Measurements from ENCODE around the gene MRPS2.
"Not testable (repeated sequence)": the region's sequence is repeated elsewhere in the genome, so short reads cannot be mapped to it uniquely, and the experiment has no call there.

The MRPS2 gene

DNA sequence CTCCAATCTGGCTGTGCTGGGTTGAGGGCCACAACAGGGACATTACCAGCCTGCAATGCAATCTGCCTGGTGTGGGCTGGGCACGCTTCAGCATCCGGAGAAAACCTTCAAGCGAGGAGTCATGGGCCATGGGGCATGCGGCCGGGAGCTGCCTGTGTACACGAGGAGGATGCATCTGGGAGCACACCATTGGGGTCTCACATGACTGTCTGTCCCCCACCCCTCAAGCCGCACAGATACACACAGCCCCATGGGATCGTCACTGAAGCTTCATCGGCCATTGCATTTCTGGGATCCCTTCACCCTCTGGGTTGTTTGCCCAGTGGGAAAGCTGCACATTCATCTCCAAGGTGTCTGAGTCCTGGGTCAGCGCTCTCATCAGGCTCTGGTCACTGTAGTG lies 30.6 kb downstream of the MRPS2 start:
- DNase-seq (ENCODE audit: low read depth in 2 of 2): no peak

DNA sequence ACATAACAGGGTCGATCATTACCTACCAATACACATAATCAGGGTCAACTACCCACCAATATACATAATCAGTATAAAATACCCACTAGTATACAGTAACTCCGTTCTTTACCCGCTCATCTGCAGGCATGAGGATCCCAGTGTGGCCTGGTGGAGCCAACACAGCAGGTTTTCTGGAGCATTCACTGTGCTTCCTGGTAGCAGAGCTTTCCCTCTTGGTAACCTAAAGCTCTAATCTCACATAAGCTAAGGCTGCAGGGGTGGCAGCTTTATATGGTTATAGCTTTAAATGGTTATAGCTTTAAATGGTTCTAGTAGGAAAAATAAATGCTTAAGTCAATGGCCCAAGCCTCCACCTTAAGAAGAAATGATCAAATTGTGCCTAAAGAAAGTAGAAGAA lies 32.6 kb downstream of the MRPS2 start:
- no peak for DNase-seq (ENCODE audit: low read depth in 2 of 2)

GRCh38 chr9:135533674-135534073 lies 33.2 kb downstream of the MRPS2 start:
- DNase-seq (ENCODE audit: low read depth in 2 of 2): no peak

DNA sequence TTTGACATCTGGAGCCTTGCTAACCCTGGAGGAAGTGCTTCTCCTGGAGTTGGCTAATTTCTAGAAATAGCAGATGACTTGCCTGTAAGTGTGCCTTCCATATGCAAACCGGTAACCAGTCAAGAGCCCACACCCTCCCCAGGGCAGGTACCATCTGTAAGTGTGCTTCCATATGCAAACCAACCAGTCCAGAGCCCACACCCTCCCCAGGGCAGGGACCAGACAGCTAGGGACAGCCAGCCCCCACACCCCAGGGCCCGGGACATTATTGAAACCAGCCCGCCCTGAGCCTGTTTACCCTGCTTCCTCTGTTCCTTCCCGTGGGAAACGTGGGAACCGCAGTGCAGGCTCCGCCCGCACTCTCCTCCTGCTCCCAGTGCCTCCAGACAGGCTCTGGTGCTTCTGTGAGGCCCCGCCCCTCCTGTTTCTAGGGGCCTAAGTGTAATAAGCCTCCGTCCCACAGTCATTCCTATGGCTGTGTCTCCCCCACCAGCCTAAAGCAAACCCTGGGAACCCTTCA lies 33.8 kb downstream of the MRPS2 start:
- DNase-seq (ENCODE audit: low read depth in 2 of 2): not testable (repeated sequence)

DNA sequence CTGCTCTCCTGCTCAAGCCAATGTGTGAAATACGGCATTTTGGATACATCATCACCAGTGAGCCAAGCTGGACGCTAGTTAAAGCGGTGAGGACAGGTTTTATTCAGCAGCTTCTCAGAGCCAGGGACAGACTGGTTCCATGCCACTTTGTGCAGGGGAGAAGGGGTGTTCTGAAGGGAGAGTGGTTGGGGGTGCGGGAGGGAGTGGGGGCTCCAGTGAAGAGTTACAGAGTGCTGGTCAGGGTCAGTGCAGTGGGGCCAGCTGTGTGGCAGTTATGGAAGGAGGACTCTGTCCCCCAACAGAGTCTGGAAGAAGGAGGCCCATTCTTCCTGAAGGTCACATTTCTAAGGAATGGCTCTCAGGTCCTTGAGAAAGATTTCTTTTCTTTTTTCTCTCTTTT lies 34.3 kb downstream of the MRPS2 start:
- not testable (repeated sequence) for DNase-seq (ENCODE audit: low read depth in 2 of 2)

GRCh38 chr9:135535631-135536030 lies 35.1 kb downstream of the MRPS2 start:
- DNase-seq (ENCODE audit: low read depth in 2 of 2): not testable (repeated sequence)

DNA sequence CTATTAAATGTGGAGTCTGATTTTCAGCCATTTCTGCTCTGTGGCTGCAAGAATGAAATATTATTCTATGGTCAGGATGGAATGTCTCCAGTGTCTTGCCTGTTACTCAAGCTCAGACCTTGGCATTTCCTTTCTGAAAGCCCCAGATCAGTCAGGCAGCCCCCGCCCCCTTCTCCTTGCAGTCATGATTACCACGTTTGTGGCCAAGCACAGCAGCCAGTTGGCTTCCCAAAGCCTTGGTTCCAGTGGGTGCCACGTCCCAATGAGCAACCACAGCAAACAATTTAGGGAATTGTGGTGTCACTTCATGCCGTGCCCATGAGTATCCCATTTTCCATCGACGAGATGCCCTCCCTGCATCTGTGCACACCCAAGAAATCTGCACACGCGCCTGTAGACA lies 35.7 kb downstream of the MRPS2 start:
- DNase-seq (ENCODE audit: low read depth in 2 of 2): no peak

DNA sequence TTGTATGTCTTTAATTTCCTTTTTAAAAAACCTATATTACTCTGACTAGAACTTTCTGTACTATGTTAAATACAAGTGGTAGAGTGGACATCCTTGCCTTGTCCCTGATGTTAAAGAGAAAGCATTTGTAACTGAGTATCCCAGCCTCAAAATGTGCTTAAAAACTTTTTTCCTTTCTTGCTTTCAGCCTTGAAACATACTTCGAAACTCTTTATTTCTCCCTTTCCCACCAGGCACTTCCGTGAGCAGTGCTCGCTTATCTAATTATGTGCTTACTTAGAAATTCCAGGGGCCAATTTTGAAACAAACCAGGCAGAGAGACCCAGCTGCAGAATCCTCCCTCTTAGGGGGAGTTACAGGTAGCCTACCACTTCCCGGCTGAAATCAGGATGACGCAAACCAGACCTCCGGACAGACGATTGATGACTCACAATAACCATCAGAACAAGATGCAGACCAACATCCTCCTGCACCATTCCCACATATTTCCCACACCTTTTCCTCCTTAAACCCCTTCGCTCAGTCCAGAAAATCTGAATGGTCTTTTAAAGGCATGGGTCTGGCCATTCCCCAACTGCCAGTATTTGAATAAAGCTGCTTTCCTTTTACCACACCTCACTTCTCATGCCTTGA lies 42.9 kb downstream of the MRPS2 start:
- DNase-seq (ENCODE audit: low read depth in 2 of 2): not testable (repeated sequence)

DNA sequence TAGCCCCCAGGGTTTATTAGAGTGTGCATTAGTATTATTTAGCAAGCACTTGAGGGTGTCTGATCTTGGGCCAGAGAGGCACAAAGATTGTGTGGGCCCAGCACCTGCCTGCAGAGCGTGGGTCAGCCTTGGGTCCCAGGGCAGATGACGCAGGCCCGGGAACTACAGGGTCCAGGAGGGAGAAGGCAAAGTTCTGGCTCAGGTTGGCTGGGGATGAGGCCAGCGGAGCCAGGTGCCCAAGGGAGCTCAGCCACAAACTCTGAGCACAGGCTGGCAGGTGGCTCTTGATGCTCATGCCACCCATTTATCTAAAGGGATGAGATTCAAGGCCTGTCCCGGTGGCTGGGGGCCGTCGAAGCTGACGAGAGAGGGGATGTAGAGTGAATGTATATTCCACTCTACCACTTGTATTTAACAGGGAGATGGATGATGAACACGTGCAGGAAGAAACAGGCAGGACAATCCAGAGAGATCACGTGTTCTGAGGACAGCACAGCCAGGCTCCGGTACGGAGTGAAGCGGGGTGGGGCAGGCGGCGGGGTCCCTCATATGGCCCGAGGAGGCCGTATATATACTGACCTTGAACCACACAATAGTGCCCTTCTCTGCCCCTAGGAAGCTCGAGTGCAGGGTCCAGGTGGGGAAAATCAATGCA lies 44.6 kb downstream of the MRPS2 start:
- no peak for DNase-seq (ENCODE audit: low read depth in 2 of 2)

- not testable (repeated sequence) for DNase-seq (ENCODE audit: low read depth in 2 of 2)
These were observed 45.2 kb downstream of the MRPS2 start, which contains the start of gene OBP2A for GRCh38 chr9:135545646-135546176. OBP2A (plus strand) TSS chr9:135546126; CDS start chr9:135546181, 55 bp downstream.

DNA sequence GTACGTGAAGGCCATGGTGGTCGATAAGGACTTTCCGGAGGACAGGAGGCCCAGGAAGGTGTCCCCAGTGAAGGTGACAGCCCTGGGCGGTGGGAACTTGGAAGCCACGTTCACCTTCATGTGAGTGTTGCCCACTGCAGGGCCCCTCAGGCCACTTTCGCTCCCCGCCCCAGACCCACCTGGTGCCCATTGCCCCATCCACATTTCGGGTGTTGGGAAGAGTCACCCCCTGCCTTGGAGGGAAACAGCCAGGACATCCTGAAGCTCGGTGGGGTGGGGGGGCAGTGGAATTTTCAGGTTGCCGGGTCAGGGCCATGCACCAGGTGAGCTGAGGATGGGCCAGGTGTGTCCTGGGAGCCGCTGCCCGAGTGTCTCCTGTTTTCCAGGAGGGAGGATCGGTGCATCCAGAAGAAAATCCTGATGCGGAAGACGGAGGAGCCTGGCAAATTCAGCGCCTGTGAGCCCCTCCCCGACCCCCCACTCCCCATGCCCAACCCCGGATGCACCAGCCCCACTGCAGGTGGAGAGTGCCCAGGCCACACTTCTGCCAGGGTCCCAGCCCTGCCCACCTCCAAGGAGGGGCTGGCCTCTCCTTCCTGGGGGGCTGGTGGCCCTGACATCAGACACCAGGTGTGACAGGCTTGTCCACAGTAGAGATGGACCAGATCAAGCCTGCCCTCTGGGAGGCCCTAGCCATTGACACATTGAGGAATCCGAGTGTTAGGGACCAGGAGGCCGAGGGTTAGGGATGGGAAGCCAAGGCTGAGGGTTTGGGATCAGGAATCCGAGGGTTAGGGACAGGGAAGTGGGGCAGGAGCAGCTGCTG lies 46.5 kb downstream of the MRPS2 start:
- not testable (repeated sequence) for DNase-seq (ENCODE audit: low read depth in 2 of 2)

GRCh38 chr9:135547756-135548736 lies 47.6 kb downstream of the MRPS2 start:
- DNase-seq (ENCODE audit: low read depth in 2 of 2): no peak

- DNase-seq (ENCODE audit: low read depth in 2 of 2): not testable (repeated sequence)
These were observed 49.2 kb downstream of the MRPS2 start for GRCh38 chr9:135549478-135550343.

DNA sequence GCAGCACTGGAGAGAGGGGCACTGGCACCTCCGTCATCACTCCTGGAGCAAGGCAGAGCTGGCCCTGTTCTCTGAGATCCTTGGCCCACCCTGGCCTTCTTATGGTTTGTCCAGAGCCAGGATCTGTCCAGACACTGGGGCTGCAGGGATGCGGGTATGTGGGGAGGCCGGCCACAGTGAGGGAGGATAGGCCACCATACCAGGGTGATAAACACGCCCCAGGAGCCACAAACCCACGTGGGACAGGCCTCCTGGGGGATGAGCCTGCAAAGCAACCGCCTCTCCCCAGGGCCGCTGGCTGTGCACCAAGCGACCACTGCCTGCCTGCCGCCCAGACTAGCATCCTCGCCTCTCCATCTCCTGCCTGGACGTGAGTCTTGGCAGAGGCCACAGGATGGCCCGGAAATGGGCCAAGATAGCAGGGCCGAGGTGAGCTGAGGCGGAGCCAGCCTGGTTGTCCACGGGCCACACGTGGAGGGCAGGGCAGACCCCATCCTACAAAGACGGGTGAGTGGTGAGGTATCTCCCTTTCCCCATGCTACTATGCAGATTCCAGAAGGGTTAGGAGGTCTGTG lies 49.9 kb downstream of the MRPS2 start:
- no peak for DNase-seq (ENCODE audit: low read depth in 2 of 2)

DNA sequence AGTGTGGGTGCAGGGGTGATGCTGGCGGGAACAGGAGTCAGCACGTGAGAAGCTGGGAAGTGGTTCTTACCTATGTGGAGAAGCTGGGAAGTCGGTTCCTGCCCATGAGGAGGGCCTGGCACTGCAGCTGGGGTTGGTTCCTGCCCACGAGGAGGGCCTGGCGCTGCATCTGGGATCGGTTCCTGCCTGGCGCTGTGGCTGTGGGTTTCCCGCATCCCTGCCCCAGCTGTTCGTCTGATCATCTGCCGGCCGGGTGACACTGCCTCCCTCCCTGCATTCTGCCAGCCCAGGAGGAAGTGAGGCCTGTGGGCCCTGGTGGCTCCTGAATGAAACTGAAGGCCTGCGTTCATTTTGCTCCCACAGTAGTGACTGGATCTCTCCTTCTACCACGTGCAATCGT lies 50.5 kb downstream of the MRPS2 start:
- no peak for DNase-seq (ENCODE audit: low read depth in 2 of 2)

- no peak for DNase-seq (ENCODE audit: low read depth in 2 of 2)
These were observed 51.0 kb downstream of the MRPS2 start for GRCh38 chr9:135551456-135551855.

- no peak for DNase-seq (ENCODE audit: low read depth in 2 of 2)
These were observed 51.7 kb downstream of the MRPS2 start for GRCh38 chr9:135552021-135552697.

- DNase-seq (ENCODE audit: low read depth in 2 of 2): no peak
These were observed 52.3 kb downstream of the MRPS2 start for GRCh38 chr9:135552698-135553171.
